COLO668 (cell line): ENCODE results near the gene PDK2.

Experiments used
- DNase-seq: peaks from one replicate; lab custom pipeline; 2025; ENCODE audit not compliant: unreplicated experiment; lab: John Stamatoyannopoulos, UW

PDK2 gene

DNA sequence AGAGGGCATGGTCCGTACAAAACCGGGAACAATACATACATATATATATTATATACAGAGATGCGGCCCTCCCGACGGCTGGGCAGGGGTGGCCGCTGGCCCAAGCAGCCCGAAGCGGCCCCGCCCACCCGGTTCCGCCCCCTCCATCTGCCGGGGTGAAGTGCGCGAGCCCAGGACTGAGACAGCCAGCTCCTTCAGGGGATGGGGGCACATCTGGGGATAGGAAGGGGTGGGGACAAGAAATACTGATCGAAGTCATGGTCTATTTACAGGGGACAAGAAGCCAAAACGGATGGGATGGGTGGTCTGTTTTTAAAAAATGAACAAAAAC, 38.6 kb downstream of the PDK2 start:
- no peak for DNase-seq

DNA sequence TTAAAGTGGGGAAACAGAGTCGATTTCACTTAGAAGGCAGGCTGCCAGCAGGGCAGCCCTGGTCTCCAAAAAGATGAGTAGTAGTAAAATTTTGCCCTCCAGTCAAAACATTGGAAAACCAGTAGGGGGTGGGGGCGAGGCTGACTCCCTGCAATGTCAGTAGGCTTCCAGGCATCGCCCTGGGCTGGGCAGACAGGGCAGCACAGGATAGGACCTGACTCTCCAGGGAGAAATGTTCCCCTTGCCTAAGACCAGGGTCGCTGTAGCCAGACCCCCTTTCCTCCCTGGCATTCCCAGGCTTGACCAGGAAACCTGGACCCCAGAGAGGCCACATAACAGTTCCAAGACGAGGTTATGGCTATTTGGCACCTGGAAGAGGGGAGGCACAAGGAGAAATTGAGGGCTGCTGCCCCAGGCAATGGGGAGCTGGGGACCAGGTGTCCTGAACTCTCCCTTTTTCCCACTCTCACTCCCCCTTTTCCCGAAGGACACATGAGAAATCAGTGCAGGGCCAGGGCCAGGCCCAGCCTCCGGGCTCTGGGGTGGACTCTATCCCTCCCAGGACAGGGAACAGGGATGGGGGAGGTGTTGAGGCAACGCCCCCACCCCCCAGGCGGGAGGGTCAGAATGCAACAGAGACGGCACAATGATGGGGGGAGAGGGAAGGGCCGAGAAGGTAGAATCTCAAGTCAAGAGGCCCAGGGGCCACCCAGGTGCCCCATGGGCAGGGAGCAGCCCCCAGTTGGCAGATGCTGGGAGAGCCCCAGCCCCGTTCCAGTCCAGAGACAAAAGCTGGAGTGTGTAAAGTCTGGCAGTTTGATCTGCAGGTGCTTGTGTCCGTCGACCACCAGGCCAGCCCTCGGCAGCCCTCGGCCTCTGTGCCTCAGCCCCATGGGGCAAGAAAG, 39.3 kb downstream of the PDK2 start:
- DNase-seq = no peak

DNA sequence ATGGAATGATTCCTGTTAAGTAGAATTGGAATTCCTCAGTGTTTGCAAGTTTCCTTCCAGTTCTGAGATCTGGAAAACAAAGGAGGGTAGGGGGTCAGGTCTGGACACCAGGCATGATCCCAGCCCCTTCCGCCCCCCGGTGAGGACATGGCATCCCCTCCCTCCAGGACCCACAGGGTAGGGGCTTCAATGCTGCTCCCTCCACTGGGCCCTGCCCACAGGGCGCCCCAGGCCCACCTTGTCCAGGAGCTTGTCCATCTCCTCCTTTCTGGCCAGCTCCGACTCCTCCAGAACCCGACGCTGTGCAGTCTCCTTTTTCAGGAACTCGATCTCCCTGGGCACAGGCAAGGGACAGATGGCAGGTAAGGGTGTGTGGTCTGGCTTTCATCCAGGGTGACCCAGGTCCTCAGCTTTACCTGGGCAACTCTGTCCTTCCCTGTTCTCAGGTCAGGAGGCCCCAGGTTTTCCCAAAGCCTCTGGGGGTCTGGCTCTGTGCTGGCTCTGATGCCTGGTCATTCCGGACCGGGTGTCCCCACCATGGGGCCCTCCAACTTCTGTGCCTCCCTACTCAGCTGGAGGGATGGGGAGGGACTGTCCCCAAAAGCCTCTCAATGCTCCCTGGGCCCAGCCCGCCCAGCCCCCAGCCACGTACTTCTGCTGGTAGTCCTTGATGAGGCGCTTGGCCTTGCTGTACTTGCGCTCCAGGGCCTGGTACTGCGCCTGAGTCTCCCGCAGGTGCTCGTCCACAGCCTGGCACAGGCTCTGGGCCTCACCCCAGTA, 40.4 kb downstream of the PDK2 start:
- DNase-seq = no peak

DNA sequence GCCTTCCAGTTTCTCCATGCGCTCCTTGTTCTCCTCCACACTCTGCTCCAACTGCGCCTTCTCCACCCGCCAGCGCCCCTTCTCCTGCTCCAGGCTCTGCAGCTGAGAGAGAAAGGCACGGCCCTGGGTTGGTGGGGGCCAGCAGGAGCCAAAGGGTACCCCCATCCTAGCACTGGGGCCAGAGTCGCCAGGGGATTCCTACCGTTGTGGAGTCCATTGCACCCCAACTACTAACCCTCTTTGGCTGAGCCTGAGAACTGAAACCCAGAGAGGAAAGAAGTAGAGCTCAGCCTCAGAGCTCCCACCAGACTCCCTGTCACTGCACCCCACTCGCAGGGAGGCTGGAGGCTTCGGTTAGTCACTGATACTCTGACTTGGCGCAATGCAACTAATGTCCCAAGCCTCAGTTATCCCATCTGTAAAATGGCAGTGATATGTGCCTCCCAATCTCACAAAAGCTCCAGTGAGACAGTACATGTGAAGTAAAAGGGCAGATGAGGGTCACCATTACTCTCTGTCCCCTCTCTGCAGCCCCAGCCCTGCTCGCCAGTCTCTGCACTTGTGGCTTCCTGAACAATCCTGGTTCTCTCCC, 41.0 kb downstream of the PDK2 start:
- DNase-seq = no peak

DNA sequence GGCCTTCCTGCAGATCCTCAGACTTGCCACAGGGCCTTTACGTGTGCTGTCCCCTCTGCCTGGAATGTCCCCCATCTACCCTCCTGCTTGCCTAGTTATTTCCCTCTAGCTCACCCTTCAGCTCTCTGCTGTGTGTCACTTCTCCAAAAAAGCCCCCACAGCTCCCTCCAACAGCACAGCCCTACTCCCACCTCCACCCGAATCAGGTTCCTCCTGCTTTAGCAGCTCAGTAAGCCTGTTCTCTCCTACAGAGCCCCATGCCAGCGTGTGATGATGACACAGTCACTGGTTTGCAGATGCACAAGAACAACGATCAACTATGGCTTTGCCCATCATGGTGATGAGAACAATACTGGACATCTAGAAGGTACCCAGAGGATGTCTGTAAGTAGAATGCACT, 41.9 kb downstream of the PDK2 start:
- DNase-seq = no peak

DNA sequence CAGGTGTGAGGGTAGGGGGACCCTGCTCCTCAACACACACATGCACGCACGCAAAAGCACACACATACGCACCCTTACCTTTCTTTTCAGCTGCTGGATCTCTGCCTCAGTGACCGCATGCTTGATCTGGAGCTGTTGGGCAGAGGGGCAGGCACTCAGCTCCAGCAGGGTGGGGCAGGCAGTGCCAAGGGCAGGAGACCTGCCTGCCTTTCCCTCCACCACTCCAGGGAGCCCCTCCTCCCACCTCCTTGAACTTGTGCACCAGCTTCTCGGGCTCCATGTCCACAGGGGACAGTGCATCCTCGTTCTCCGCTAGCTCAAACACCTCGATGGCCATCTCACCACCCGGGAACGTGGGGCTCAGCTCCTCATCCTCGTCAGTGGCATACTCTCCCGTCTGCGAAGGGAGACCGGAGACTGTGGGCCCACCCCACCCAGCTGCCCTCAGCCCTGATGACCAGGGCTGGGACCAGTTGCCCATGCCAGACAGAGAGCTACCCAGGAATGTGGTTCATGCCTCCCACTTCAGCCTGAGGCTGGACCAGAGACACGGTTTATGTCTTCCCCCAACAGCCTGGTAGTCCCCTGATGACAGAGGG, 44.1 kb downstream of the PDK2 start:
- no peak for DNase-seq

DNA sequence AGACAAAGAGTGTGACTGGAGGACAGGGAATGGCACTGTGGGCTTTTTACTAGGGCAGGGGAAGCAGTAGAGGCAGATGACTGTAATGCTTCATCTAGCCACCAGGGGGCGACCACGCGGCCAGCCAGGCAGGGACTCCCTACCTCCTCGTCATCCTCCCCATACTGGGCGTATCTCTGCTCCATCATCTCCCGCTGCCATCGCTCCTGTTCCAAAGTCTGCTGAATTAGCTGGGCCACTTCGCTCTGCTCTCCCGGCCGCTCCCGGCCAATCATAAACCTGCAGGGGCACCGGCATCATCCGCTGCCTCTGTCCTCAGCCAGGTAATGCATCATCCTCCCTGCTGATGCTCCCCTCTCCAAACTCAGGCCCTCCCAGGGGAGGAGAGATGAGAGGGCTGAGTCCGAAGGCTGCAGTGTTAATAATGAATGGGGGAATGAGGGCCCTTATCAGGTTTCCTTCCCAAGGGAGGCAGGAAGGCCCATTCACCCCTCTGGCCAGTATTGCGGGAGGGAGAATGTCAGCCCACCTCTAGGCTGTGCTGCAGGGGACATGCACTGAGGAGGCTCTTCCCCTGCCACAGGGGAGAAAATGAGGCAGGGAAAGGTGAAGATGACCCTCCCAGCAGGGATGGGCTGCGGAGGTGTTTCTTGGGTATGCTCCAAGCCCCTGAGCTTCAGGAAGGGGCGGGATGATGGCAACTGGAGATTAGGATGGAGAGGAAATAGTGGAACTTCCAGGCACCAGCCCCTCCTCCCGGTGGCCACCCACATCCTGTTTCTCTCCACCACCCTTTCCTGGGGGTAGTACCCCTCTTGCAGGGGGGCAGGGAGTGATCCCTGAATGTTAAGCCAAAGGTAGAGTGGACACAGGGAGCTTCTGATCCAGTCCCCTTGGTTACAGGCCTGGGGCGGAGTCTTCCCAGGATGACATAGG, 45.1 kb downstream of the PDK2 start:
- DNase-seq = peak; percentile 37

DNA sequence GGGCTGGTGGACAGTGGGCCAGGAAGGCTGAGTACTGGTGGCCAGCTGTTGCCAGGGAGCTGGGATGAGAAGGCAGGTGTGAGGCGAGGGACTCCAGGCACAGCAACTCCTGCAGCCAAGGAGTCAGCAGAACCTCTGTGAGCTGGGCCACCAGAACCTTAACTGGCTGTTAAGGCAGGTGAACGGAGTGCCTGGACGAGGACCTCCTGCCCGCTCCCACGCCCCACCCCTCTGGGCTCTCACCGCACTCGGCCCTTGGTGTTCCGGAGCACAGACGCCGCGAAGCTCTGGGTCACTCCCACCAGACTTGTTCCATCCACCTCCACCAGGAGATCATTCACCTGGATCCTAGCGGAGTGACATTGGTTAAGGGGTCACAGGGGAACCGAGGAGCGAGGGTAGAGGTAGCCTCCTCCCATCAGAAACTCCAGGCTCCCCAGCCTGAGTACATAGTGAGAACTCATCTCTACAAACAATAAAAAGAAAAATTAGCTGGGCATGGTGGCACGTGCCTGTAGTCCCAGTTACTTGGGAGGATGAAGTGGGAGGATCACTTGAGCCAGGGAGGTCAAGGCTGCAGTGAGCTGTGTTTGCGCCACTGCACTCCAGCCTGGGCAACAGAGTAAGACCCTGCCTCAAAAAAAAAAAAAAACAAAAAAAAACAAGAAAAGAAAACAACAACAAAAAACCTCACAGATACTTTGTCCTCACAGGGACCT, 46.0 kb downstream of the PDK2 start:
- DNase-seq = no peak

DNA sequence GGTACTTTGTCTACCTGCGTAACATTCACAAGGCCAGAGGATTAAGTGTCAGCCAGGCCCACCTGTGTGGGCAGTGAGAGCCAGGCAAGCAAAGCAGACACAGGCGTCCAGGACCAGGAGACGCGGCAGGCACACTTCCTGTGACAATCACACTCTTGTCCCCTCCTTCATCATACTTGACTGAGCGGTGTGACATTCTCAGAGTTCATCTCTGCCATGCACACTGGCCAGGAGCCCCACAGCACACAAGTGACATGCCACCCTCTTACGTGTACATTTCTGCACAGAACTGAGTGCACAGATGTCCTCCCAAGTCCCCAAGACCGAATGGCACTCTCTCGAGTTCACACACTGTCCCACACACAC, 46.6 kb downstream of the PDK2 start:
- DNase-seq = no peak

DNA sequence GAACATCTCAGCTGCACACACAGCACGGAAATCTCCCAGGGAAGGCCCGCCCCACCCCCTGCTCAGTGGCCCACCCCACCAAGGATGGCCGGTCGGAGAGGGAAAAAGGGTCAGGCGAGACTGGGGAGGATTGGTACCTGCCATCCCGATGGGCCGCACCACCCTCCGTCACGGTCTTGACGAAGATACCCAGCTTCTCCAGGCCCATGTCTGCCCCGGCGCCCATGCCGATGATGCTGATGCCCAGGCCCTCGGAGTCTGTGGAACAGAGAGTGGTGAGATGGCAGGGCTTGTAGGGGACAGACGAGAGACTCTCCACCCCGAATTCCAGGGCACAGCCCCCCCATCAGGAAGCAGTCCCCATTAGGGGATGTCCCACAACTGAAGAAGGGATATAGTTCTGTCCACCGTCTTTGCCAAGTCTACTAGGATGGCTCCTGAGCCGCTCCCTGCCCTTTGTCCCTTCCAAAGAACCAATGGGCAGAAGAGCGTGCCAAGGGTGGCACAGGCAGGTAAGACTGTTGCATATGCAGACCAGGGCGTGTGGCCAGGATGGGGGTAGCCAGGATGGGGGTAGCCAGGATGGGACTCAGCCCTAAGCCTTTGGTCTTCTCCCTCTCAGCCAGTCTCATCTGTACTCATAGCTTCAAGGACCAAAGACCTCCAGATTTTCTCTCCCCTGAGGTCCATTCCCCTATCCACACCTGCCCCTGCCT, 48.5 kb downstream of the PDK2 start:
- no peak for DNase-seq

DNA sequence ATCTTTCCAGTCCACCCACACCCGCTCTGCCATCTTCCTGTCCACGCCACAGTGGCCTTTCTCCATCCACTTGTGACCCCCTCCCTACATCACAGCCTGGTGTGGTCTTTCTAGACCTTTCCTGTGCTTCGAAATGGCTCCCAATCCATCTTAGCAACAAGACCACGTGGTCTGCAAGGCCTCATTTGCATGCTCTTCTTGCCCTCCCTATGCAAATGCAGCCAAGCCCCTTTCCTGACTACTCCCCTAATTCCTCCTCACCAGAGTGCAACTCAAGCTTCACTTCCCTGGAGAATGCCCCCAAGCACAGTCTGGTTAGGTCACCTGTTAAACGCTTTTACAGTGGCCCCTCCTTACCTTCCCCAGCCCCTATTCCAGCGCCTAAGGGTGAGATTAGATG, 49.2 kb downstream of the PDK2 start:
- peak; percentile 19 for DNase-seq

DNA sequence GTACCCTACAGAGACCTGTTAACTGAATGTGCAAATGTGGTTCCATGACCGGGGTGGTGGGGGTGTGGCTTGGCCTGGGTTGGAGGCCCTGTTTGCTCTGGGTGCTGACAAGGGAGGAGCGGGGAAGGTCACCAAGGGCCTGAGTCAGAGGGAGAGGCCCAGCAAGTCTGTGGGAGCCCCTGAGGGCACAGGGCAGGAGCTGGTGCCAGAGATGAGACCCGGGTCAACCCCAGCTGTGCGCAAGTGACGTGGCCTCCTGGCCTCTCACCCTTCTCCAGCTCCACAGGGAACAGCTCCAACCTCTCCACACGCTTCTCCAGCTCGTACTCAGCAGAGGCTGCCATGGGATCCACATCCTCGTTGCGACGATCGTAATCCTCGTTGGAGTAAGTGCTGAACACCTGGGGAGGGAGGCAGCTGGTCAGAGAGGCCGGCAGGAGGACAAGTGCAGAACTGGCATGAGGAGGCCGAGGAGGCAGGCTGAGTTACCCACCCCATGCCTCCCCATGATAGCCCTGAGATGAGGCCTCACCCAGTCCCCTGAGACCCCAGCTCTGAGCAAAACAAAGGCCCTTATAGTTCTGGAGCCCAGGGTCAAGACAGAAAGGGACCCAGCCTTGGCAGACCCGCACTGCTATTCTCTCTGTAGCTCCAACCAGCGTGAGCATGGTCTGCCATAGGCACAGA, 49.8 kb downstream of the PDK2 start:
- DNase-seq = no peak

DNA sequence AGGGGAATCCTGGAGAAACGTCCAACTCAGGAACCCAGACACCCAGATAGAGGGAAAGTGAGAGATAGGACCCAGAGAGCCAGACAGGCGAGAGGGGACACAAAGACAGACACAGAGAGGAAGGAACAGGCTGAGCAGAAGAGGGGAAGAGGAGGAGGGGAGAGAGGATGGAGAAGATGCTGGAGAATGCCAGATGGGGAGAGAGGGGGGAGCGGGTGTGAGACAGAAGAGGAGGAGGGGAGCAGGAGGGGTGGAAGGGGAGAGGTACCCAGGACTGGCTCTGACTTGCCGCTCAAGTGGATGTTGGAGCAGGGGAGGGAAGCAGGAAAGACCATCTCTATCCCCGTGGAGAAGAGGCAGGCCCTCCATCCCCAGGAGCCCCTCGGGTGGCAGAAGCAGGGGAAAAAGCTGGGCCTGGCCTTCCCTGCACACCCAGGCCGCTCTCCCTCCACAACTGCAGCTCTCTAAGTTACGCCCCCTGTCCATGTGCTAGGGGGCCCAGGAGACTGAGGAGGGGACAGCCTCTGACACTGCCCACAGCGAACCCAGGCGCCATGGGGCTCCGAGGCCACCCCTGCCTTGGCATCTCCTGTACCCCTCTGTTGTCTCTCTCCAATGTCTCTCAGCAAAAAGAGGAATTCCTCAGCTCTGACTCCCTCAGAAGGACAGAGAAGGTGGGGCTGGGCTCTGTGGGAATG, 50.5 kb downstream of the PDK2 start:
- no peak for DNase-seq

DNA sequence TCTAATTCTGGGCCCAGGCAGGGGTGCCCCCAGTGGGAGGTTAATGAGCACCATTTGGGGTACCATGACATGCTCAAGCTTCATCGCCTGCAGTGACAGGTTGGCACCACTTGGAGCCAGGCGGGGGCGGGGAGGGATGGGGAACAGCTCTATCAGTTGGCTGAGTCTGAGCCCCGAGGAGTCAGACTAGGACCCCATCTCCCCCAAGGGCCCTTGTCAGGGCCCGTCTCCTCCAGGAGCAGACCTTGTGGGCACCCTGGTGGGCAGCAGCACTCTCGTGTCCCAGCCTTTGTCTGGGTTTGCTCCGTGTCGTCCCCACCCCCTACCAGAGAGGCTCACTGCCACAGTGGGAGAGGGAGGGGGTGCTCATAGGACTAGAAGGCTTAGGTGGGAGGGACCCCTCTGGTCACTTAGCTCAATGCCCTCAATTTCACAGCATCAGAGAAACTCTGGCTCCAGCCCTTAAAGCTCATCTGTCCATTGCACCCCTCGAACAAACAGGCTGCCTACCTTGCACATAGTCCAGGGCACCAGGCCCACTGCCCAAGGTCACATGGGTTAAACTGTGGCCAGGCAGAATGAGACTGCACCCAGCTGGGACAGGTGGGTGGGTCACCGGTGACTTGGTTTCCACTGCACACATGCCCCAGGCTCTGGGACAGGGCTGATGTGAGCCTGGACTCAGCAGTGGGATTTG, 51.2 kb downstream of the PDK2 start:
- no peak for DNase-seq

DNA sequence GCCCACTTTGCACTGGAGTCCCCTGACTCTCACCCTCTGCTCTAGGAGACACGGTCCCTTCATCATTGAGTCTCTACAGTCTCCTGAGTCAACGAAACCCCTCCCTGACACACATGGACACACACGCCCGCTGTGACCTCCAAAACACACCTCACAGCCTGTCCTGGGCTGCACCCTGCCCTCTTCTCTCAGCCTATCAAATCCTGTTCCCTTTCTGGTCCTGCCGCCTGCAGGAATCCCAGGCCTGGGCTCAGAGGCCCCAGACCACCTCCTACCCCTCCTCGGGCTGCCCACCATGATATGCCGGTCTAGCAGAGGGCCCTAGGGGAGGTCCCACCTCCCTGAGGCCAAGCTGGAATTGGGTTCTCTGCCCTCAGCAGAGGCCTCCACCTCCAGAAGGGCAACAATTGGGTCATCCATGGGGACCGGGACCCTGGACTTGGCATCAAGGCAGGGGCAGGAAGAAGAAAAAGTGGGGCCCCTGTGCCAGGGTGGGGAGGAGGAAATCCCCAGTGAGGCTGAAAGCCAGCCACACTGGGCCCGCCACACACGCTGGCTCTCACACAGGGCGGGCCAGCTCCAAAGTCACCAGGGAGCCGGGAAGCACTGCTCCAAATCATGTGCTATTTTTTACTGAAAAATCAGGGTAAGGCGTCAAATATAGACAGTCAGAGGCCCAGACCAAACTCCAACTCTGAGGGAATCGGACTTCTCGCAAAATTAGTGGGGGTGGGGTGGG, 51.9 kb downstream of the PDK2 start:
- no peak for DNase-seq

DNA sequence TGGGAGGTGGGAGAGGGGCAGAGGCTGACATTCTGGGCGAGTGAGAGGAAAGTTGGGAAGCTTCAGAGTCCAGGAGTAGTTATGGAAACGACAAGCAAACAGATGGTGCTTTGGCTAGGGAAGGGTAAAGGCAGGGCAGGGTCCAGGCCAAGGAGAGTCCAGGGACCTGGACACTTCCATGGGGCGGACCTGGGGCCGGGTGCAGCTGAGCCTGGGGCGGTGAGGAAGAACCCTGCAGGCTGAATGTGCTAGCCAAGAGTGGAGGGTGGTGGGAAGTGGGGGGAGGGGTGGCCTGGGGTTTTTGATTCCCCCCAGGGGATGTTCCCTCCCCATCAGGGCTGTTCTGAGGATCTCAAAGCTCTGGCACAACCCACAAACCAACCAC, 52.7 kb downstream of the PDK2 start:
- DNase-seq = peak; percentile 11
